Ramos (cell line): ENCODE data around the gene CT45A3.
"Not testable (repeated sequence)": the region's sequence is repeated elsewhere in the genome, so short reads cannot be mapped to it uniquely, and the experiment has no call there.

ENCODE experiments used
- in situ Hi-C: fragments of 300-500 bp; cut with MboI; formaldehyde crosslinking; loops from one replicate; pipeline ENCODE4 v1.14.3; 2022; ENCODE audit warnings: low sequenced_read_pairs; ENCODE audit not compliant: unreplicated experiment

CT45A3 gene, protein sequence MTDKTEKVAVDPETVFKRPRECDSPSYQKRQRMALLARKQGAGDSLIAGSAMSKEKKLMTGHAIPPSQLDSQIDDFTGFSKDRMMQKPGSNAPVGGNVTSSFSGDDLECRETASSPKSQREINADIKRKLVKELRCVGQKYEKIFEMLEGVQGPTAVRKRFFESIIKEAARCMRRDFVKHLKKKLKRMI

DNA sequence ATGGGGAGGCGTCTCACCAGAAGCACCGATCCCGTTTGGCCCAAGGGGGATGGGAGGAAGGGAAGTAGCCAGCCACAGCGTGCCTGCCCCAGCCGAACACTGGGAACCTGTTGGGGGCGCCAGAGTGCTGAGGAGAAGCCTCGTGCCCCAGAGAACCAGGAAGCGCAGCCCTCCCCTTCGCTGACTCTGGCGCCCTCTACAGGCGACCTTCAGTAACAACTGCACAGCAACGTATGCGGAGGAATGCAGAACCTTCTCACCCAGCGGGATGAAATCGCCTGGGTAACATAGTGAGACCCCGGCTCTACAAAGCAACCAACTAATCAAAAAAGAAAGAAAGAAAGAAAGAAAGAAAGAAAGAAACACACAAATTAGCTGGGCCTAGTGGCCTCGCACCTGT is at the start of gene CT45A3:
Gene CT45A3 (minus strand): TSS at position 101 of the 400 bp plus-strand sequence. CDS start 3,747 bp downstream, outside the sequence.
- in situ Hi-C loops = not testable (repeated sequence)

DNA sequence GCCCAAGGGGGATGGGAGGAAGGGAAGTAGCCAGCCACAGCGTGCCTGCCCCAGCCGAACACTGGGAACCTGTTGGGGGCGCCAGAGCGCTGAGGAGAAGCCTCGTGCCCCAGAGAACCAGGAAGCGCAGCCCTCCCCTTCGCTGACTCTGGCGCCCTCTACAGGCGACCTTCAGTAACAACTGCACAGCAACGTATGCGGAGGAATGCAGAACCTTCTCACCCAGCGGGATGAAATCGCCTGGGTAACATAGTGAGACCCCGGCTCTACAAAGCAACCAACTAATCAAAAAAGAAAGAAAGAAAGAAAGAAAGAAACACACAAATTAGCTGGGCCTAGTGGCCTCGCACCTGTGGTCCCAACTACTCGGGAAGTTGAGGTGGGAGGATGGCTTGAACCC is 34.7 kb upstream of the CT45A3 start, which contains the start of gene CT45A6:
Gene CT45A6 (minus strand): TSS at position 101 of the 400 bp plus-strand sequence. CDS start 3,794 bp downstream, outside the sequence.
- in situ Hi-C loops = not testable (repeated sequence)

DNA sequence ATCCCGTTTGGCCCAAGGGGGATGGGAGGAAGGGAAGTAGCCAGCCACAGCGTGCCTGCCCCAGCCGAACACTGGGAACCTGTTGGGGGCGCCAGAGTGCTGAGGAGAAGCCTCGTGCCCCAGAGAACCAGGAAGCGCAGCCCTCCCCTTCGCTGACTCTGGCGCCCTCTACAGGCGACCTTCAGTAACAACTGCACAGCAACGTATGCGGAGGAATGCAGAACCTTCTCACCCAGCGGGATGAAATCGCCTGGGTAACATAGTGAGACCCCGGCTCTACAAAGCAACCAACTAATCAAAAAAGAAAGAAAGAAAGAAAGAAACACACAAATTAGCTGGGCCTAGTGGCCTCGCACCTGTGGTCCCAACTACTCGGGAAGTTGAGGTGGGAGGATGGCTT is 17.4 kb upstream of the CT45A3 start, which contains the start of gene CT45A5:
Gene CT45A5 (minus strand): TSS at position 101 of the 400 bp plus-strand sequence. CDS start 3,774 bp downstream, outside the sequence.
- in situ Hi-C loops = not testable (repeated sequence)

DNA sequence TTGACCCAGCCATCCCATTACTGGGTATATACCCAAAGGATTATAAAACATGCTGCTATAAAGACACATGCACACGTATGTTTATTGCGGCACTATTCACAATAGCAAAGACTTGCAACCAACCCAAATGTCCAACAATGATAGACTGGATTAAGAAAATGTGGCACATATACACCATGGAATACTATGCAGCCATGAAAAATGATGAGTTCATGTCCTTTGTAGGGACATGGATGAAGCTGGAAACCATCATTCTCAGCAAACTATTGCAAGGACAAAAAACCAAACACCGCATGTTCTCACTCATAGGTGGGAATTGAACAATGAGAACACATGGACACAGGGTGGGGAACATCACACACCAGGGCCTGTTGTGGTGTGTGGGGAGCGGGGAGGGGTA is 23.3 kb downstream of the CT45A3 start:
- in situ Hi-C loops = not testable (repeated sequence)

DNA sequence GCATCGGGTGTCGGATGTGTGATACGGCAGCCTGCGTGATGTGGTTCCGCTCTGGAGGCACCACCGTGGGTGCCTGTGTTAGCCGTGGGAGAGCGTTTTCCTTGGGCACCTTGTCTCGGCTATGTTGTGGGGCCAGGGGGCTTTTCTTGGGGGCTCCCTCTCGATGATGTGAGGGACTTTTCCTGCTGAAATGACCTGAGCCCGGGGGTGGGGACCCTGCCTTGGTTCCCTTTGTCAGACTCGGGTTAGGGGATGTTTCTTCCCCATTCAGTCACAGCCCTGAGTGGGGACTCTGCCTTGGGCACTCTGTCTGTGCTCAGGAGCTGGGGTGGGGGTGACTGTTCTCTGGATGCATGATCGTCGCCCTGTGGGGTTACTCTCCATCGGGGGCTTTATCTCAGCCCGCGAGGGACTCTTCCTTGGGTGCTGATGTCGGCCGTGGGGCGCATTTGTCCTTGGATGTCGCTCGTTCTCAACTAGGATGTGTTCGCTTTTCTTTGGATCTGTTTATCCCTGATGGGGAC is 26.7 kb downstream of the CT45A3 start:
- in situ Hi-C loops = no loop called here

DNA sequence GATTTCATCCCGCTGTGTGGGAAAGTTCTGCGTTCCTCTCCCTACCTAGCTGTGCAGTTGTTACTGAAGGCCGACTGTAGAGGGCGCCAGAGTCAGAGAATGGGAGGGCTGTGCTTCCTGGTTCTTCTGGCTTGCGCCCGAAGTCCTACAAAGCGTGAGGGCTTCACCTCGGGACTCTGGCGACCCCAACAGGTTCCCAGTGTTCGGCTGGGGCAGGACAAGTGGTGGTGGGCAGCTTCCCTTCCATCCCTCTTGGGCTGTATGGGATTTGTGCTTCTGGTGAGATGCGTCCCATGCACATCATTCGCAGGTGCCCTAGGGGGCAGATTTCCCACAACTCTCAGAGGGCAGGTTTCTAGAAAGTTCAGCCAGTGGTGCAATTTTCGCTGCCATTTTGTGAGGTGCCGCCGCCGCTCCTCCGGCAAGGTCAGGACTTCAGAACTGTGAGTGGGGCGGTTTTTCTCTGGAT is 27.3 kb downstream of the CT45A3 start:
- in situ Hi-C loops = no loop called here

DNA sequence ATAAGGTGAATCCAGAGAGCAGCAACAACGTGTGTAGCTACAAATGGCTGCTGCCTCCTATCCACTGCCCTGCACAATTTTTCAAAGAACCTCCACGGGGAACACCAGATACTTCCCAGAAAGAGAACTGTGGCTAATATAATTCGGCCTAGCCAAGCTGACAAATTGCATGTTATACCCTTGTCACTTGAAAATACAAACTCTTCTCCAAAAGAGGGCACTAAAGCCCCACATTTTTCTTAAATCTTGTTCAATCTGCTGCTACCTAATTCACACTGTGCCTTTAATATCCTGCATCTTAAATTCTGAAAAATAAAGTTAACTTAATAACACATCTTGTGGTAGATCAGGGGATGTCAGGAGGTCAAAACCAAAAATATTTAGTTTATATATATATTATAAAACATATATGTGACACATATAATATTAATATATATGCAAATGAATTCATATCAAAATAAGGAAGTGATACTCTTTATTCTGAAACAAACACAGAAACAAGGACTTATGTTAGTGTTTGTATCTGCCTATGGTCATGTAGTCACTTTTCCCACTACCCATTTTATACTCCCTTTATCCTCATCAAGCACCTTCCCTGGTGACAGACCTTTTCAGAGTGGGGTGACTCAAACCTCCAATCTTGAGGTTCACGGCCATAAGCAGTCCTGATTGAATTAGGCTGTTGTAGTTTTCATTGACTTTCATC is 30.5 kb downstream of the CT45A3 start:
- in situ Hi-C loops = no loop called here

DNA sequence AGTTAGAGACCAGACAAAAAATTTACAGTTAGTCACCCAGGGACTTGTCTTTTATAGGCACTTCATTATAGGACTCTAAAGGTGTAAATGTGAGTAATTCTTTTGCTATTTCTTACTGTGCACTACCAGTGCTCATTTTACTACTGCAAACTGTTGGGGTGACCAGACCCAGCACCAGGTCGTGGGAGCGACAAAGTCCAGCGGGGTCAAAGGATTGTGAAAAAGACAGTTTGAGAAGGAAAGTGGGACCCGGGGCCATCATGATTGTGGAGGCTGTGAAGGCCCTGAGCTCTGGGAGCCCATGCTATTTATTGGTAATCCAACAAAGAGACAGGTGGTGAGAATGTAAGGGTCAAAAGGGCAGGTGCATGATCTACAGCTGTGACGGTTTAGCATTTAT is 33.3 kb downstream of the CT45A3 start:
- in situ Hi-C loops = not testable (repeated sequence)

DNA sequence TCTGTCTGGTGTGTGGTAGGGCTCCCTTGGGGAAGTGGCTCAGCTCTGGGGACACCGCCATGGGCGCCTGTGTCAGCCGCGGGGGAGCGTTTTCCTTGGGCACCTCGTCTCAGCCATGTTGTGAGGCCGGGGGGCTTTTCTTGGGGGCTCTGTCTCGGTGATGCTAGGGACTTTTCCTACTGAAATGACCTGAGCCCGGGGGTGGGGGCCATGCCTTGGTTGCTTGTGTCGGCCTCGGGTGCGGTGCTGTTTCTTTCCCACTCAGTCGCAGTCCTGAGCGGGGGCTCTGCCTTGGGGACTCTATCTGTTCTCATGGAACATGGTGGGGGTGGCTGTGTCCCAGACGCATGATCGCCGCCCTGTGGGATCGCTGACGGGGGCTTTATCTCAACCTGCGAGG is 54.2 kb downstream of the CT45A3 start:
- in situ Hi-C loops = no loop called here

DNA sequence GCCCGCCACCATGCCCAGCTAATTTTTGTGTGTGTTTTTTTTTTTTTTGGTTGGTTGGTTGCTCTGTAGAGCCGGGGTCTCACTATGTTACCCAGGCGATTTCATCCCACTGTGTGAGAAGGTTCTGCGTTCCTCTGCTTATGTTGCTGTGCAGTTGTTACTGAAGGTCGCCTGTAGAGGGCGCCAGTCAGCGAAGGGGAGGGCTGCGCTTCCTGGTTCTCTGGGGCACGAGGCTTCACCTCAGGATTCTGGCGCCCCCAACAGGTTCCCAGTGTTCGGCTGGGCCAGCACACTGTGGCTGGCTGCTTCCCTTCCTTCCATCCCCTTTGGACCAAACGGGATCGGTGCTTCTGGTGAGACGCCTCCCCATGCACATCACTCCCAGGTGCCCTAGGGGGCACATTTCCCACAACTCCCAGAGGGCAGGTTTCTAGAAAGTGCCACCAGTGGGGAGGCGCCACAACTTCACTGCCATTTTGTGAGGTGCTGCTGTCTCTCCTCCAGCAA is 54.8 kb downstream of the CT45A3 start, which contains the start of gene CT45A1:
Gene CT45A1 (plus strand): TSS at position 457 of the 507 bp plus-strand sequence. CDS start 5,302 bp downstream, outside the sequence.
- in situ Hi-C loops = not testable (repeated sequence)
